Ascending aorta (tissue), 2 donors: ENCODE results near the gene SLC25A15. TPM values are rescaled to one million over a fixed set of nuclear protein-coding genes. Genes with fewer than 3 reads are reported as not detected.
"Not testable (repeated sequence)": the region's sequence is repeated elsewhere in the genome, so short reads cannot be mapped to it uniquely, and the experiment has no call there.

Source experiments
- DNase-seq, 2 donors: peaks; one replicate each; pipeline ENCODE4 v3.0.0-alpha.2; 2019; ENCODE audit warnings: low spot score in 2 of 2
- H3K27ac ChIP-seq, 2 donors: fragments of 200-600 bp; sonication (generic); one replicate each; pipeline ENCODE4 v1.5.1; 2016 to 2017; ENCODE audit warnings: mild to moderate bottlenecking in 1 of 2
- H3K27me3 ChIP-seq: fragments of 200-600 bp; sonication (generic); one replicate; pipeline ENCODE4 v1.5.1; 2017
- H3K36me3 ChIP-seq, 2 donors: fragments of 200-600 bp; sonication (generic); one replicate each; pipeline ENCODE4 v1.5.1; 2016
- H3K4me1 ChIP-seq, 2 donors: fragments of 200-600 bp; sonication (generic); one replicate each; pipeline ENCODE4 v1.5.1; 2016 to 2017; ENCODE audit warnings: mild to moderate bottlenecking in 1 of 2
- H3K4me3 ChIP-seq, 2 donors: fragments of 200-600 bp; sonication (generic); one replicate each; pipeline ENCODE4 v1.5.1; 2016 to 2017; ENCODE audit warnings: mild to moderate bottlenecking in 1 of 2
- H3K9me3 ChIP-seq, 2 donors: fragments of 200-600 bp; sonication (generic); one replicate each; pipeline ENCODE4 v1.5.1; 2016
- CTCF ChIP-seq, 3 experiments: fragments of 200-600 bp in 2 of 3; fragments of 450-650 bp in 1 of 3; sonication (generic) in 2 of 3; IDR thresholded peaks; one replicate each; pipeline ENCODE4 v1.5.1; 2016 to 2019; ENCODE audit warnings: antibody characterized with exemption in 3 of 3, mild to moderate bottlenecking in 1 of 3, moderate library complexity in 1 of 3
- intact Hi-C: fragments of 100-400 bp; cut with DNase I; formaldehyde crosslinking; loops from one replicate; pipeline ENCODE4 v1.15.1; 2023
- total RNA-seq: library from RNA; depleted of rRNA; stranded (reverse); fragments of >200 nt; gene quantifications from one replicate; pipeline ENCODE4 v1.1.0, GENCODE V29; 2016

Gene SLC25A15
- total RNA-seq, 1 donor from 2014 or later = 5.5 TPM

DNA sequence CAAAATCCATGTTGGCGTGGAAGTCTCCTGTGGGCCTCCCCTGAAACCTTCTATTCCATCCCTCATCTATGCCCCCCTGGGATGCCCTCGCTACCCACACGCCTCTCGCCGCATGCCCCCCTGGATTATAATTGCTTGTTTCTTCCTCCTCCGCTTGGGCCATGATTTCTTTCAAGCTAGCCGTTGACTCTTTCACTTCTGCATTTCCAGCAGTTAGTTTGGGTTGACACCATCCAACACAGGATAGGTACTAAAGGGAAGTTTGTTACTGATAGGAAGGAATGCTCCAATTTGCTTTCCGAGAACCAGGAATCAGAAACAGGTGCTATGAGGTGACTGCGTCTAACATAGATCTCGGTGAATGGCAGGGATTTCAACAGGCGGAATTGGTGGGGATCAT, 7.7 kb upstream of the SLC25A15 start:
- Histone ChIP-seq H3K36me3 (no peaks in the 10 kb centered on the region), H3K27ac (no peak overlapping the region), H3K4me1 (no peaks in the 10 kb centered on the region), H3K9me3 (no peaks in the 10 kb centered on the region), H3K27me3 (no peaks in the 10 kb centered on the region), H3K4me3 (no peak overlapping the region)
- no peak for DNase-seq
- intact Hi-C loops = no loop called here
- TF ChIP-seq CTCF (IDR thresholded peaks at IDR 0.05) = no peak

DNA sequence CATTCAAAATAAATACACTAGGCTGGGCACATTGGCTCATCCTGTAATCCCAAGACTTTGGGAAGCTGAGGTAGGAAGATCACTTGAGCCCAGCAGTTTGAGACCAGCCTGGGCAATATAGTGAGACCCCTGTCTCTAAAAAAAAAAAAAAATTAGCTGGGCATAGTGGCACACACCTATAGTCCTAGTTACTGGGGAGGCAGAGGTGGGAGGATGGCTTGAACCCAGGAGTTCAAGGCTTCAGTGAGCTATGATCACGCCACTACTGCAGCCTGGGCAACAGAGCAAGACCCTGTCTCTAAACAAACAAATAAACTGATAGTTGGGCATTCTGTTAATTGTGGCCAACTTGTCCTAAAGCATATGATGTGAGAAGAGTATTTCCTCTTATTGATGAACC, 6.4 kb upstream of the SLC25A15 start:
- intact Hi-C loops, H3K4me1 ChIP-seq, H3K4me3 ChIP-seq, H3K9me3 ChIP-seq, H3K27me3 ChIP-seq, H3K27ac ChIP-seq, H3K36me3 ChIP-seq, DNase-seq: not testable (repeated sequence)

- Histone ChIP-seq H3K36me3 (no peaks in the 10 kb centered on the region), H3K27me3 (no peaks in the 10 kb centered on the region), H3K27ac (no peak overlapping the region), H3K4me3 (no peak overlapping the region), H3K9me3 (no peaks in the 10 kb centered on the region), H3K4me1 (no peaks in the 10 kb centered on the region)
- no peak for TF ChIP-seq CTCF (IDR thresholded peaks at IDR 0.05)
- intact Hi-C loops = no loop called here
- DNase-seq = no peak
These were observed 4.9 kb upstream of the SLC25A15 start for GRCh38 chr13:40784540-40784939.

- H3K27me3 ChIP-seq = no peaks in the 10 kb centered on the region
- H3K36me3 ChIP-seq = no peaks in the 10 kb centered on the region
- intact Hi-C loops = no loop called here
- H3K27ac ChIP-seq = no peak overlapping the region
- no peaks in the 10 kb centered on the region for H3K9me3 ChIP-seq
- no peak for TF ChIP-seq CTCF (IDR thresholded peaks at IDR 0.05)
- DNase-seq = no peak
- no peak overlapping the region for H3K4me3 ChIP-seq
- no peaks in the 10 kb centered on the region for H3K4me1 ChIP-seq
These were observed 2.8 kb upstream of the SLC25A15 start for GRCh38 chr13:40786568-40786996.

DNA sequence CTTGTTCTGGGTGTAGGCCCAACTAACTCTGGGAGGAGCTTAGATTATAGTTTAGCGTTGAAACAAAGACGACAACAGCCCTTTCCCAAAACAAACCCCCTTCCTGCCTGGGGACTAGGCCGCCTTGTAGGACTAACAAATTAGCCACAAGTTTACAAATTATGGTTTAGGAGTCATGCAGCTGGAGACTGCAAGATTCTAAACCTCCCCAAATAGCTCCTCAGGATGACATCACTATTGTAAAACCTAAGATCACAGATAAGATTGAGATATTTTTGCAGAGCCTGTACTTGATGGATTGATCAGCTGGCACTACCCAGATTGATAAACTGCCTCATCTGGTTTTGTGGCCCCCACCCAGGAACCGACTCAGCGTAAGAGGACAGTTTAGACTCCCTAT, 2.3 kb upstream of the SLC25A15 start:
- intact Hi-C loops = no loop called here
- H3K9me3 ChIP-seq = no peaks in the 10 kb centered on the region
- TF ChIP-seq CTCF (IDR thresholded peaks at IDR 0.05) = no peak
- no peaks in the 10 kb centered on the region for H3K4me1 ChIP-seq
- H3K27ac ChIP-seq = no peak overlapping the region
- H3K27me3 ChIP-seq = no peaks in the 10 kb centered on the region
- H3K36me3 ChIP-seq = no peaks in the 10 kb centered on the region
- DNase-seq = no peak
- H3K4me3 ChIP-seq = no peak overlapping the region

GRCh38 chr13:40788540-40789274, 704 bp upstream of the SLC25A15 start:
- not testable (repeated sequence) for H3K9me3 ChIP-seq, H3K4me1 ChIP-seq, DNase-seq, H3K36me3 ChIP-seq, H3K27me3 ChIP-seq
- Histone ChIP-seq H3K4me3 (peak overlapping the region; percentile 76 to 79), H3K27ac (peak overlapping the region; percentile 71 to 83)
- intact Hi-C loops = loop anchor here (1.0 kb wide), 1 partner anchor 17 kb away; the partner anchor contains the start of gene MRPS31
